ENCODE results near the gene PRKCB.

The PRKCB gene

GRCh38 chr16:23835390-23836077 lies at the start of gene PRKCB:
Gene PRKCB, plus strand, starts transcription at chr16:23835983.
- in situ Hi-C loops (cut with HindIII; ENCODE audit: low sequenced_read_pairs) = no loop called here

DNA sequence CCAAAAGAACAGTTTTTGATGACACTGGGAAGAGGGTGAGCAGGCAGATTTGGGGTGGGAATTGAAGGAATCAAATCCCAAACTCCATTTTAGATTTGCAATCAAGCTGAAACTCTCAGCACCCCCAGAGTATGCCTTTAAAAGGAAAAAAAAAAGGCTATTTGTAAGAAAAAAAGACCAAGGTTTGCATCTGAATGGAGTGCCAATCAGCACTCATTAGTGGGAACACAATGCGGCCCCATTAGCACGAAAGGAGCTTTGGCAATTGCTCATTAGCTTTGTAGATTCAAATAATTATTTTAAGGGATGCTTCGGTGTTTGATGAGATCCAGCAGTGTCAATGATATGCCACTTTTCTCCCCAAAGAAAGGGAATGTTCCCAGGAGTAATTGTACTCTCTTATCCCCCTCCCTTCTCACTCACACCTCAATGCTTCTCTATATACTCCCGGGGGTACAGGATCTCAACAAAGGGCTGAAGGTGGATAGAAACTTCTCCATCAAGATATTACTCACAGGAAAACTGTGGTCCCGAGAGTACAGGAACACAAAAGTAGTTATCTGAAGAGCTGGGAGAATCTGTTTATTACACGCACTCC lies 48.7 kb upstream of the PRKCB start:
- in situ Hi-C loops (cut with HindIII; ENCODE audit: low sequenced_read_pairs) = no loop called here

DNA sequence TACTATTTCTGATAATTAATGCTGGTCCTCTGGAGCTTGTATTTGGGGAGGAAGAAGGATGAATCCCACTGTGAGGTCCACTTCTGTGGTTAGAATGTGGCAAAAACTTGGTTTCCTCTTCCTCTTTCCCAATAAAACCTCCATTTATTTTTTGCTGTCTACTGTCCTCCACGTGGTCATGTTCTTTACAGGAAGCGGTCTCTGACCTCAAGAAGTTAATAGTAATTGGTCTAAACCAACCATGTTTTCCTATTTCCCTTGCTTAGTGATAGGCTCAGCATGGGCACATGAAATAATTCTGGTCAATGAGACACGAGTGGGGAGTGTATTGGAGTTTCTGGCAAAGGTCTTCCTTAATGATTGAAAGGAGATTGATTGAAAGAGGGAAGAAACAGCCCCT lies 47.1 kb upstream of the PRKCB start:
- in situ Hi-C loops (cut with HindIII; ENCODE audit: low sequenced_read_pairs) = no loop called here

DNA sequence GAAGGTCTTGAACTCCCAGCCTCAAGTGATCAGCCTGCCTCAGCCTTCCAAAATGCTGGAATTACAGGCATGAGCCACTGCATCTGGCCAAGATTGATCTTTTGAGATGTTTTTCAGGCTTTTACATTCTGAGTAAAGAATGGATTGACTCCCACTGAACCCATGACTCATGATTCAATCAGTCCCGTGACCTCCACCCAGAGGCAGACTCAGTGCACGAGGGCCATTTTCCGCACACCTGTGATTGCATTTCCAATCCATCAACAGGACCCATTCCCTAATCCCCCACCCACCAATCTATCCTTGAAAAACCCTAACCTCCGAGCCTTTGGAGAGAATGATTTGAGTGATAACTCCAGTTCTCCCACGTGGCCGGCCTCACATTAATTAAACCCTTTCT lies 40.4 kb upstream of the PRKCB start:
- in situ Hi-C loops (cut with HindIII; ENCODE audit: low sequenced_read_pairs) = no loop called here

DNA sequence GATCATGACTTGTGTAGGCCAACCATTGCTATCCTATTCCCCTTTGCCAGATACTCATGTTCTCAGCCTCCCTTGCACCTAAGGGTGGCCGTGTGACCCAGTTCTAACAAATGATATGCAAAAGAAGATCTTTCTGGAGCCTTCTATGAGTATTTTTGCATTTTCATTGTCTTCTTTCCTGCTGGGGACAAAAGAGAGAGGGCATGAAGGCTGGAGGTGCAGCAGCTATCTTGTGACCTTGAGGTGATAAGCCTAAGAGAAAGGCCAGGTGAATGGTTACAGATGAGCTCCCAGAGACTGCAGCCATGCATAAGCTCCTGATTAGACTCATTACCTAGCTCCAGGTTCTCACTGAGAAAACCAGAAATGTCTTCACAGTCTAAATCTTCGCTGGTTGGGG lies 38.8 kb upstream of the PRKCB start:
- in situ Hi-C loops (cut with HindIII; ENCODE audit: low sequenced_read_pairs) = no loop called here

- in situ Hi-C loops (cut with HindIII; ENCODE audit: low sequenced_read_pairs) = no loop called here
Measured at GRCh38 chr16:23801378-23801777, 34.4 kb upstream of the PRKCB start.

DNA sequence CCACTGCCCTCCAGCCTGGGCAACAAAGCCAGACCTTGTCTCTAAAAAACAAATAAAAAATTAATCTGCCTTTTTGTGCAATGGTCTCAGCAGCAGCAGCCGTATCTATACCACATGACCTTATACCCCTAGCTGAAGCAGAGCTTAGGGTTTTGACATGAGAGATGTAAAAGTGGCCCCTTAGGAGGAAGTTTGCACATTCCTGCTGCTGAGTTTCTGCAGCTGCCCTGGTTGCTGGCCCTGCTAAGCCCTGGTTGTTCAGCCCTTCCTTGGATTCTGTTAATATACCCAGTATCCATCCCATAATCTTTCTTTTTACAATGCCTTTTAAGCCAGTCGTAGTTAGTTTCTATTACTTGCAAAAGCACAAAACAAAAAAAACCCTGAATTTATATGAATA lies 33.0 kb upstream of the PRKCB start:
- in situ Hi-C loops (cut with HindIII; ENCODE audit: low sequenced_read_pairs) = no loop called here

DNA sequence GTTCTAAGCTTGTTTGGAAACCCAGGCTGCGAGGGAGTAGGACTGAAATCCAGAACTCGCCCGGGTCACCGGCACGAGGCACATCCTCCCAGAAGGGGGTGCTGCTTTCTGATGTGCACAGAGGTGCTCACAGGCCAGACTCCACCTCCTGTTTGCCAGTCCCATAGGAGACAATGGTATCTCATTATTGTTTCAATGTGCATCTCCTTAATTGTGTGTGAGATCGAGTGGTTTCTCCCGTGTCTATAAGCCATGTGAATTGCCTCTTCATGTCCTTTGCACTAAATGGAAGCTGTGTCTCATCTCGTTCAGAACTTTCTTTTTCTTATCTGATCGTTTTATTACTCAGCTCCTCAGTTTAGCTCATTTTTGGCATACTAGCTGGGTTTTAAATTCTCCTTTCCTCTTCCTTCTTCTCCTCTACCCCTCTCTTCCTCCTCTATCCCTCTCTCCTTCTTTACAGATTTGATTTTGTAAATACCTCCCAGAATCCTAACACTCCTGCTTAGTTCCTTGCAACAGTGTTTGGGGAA lies 32.1 kb upstream of the PRKCB start:
- in situ Hi-C loops (cut with HindIII; ENCODE audit: low sequenced_read_pairs) = no loop called here

DNA sequence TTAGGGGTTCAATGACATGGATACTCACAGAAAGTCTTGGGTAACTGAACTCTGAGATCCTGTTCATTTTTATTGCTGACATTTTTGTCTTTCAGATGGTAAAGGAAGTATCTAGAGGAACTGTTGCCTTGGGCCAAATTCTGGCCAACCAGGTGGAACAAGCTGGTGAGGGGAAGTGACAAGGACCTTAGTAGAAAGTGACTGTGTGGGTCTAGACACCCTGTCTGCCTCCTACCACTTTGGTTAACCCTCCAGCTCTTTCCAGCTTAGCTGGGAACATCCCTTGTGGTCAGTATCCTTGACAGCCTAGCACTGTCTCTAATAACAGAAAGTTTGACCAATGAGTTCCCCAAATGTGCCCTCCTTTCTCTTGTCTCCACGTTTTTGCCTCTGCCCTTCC lies 28.8 kb upstream of the PRKCB start:
- in situ Hi-C loops (cut with HindIII; ENCODE audit: low sequenced_read_pairs) = no loop called here

GRCh38 chr16:23821467-23821866 lies 14.3 kb upstream of the PRKCB start:
- in situ Hi-C loops (cut with HindIII; ENCODE audit: low sequenced_read_pairs) = no loop called here

- in situ Hi-C loops (cut with HindIII; ENCODE audit: low sequenced_read_pairs) = no loop called here
Measured at GRCh38 chr16:23821875-23822688, 13.7 kb upstream of the PRKCB start.

DNA sequence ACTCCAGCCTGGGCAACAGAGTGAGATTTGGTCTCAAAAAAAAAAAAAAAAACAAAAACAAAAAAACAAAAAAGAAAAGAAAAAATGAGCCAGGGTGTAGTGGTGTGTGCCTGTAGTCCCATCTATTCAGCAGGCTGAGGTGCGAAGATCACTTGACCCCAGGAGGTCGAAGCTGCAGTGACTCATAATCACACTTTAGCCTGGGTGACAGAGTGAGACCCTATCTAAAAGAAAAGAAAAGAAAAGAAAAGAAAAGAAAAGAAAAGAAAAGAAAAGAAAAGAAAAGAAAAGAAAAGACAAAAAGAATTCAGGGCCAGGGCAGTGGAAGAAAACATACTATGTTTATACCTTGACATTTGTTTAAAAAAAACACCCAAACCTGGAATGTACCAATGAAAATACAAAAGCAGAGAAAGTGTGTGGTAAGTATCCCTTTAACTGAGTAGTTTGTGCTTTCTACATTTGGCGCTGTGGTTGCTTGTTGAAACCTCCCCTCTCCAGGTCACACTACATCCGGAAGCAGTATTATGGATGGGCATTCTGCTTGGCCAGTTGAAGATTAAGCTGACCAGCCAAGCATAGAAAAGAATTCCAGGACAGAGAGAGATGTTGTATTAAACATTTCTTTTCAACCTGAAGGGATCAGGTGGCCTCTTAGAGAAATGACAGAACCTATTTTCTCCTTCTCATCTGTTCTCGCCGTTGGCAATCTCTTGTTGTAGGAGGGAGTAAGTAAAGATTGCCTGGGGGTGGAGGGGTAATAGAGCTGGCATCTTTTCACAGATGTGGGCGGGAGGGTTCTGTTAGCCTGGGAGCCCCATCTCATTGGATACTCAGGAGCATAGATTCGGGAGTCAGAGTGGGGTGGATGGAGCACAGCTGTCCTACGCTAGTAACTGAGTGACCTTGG lies 12.1 kb upstream of the PRKCB start:
- in situ Hi-C loops (cut with HindIII; ENCODE audit: low sequenced_read_pairs) = no loop called here

GRCh38 chr16:23824909-23825308 lies 10.9 kb upstream of the PRKCB start:
- in situ Hi-C loops (cut with HindIII; ENCODE audit: low sequenced_read_pairs) = no loop called here

DNA sequence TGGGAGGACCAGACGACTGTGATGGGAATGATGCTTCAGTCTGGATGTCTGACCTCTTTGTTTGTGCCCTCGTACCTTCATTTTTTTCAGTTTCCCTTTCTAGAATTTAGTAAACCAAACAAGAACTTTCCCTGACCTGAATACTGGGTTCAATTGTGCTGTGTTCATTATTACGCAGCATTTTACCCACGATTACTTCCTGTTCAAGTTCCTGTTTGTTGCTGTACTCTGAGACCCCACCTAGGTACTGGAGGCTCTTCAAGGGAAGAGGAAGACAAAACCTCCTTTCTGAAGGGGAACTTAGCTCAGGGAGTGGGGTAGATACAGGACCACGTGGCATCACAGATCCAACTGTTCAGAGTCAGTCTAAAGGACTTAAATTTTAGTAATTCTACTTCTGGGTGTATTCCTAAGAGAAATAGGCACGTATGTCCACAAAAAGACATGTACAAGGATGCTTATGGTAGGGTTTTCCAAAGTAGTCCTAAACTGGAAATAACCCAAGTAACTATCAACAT lies 9.2 kb upstream of the PRKCB start:
- in situ Hi-C loops (cut with HindIII; ENCODE audit: low sequenced_read_pairs) = no loop called here

- in situ Hi-C loops (cut with HindIII; ENCODE audit: low sequenced_read_pairs) = no loop called here
Measured at GRCh38 chr16:23827057-23827456, 8.7 kb upstream of the PRKCB start.

GRCh38 chr16:23829454-23829853 lies 6.3 kb upstream of the PRKCB start:
- in situ Hi-C loops (cut with HindIII; ENCODE audit: low sequenced_read_pairs) = no loop called here

DNA sequence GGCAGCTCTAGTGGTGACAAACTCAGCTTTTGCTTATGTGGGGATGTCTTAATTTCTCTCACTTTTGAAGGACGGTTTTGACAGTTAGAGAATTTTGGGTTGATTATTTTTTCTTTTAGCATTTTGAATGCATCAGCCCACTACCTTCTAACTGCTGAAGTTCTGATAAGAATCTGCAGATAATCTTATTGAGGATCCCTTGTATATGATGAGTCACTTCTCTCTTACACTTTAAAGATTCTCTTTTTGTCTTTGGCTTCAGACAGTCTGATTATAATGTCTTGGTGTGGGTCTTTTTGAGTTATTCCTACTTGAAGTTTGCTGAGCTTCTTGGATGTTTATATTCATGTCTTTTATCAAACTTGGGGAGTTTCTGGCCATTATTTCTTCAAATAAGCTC lies 5.5 kb upstream of the PRKCB start:
- in situ Hi-C loops (cut with HindIII; ENCODE audit: low sequenced_read_pairs) = no loop called here

DNA sequence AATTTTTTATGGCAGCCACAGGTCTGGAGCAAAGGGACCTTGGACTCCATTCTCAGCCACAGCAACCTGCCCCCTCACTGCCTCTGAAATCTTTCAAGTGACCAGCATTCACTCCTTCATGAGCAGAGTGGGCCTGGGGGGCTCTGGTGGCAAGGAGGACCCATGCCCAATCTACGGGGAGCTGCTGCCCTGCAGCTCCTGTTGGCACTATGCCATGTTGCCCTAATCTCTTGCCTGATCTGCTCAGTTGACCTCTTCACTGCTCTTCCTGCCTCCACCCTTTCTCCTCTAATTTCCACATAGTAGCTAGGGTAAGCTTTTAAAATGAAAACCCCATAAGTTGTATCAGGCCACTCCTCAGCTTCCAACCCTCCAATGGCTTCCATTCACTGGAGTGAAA lies 2.9 kb upstream of the PRKCB start:
- in situ Hi-C loops (cut with HindIII; ENCODE audit: low sequenced_read_pairs) = no loop called here

DNA sequence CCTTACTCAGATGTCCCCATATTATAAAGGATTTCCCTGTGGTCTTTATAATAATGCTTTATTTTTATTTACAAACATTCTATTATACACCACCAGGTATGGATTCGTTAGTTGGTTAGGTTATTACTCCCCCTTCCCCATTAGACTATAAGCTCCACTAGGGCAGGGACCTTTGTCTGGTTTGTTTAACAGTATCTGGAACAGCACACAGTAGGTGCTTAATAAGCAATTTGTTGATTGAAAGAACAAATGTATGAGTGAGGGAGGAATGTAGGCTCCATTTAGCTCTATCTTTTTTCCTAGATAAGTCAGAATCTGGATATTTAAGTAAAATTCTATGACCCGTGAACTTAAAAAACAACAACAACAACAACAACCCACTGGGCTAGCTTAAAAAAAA lies 2.3 kb upstream of the PRKCB start:
- in situ Hi-C loops (cut with HindIII; ENCODE audit: low sequenced_read_pairs) = no loop called here

- in situ Hi-C loops (cut with HindIII; ENCODE audit: low sequenced_read_pairs) = no loop called here
Measured at GRCh38 chr16:23833960-23834685, 1.7 kb upstream of the PRKCB start.

Measured in endothelial cell of hepatic sinusoid (primary cell).